GM12878 (cell line): Measurements from ENCODE around the gene ASB10.

ENCODE experiments used
- ATF7 ChIP-seq: fragments of 450-650 bp; IDR thresholded peaks from 2 replicates; pipeline ENCODE4 v1.6.1; 2016; ENCODE audit warnings: low read depth, mild to moderate bottlenecking
- EP300 ChIP-seq, 2 experiments: fragments of 150-350 bp in 1 of 2; IDR thresholded peaks; 2 replicates each; pipeline ENCODE4 v1.6.1; 2011 to 2012; ENCODE audit warnings: low read depth in 2 of 2, low read length in 2 of 2, borderline replicate concordance in 1 of 2, improper control_type of control experiment in 1 of 2, inconsistent platforms in 1 of 2; ENCODE audit not compliant: control insufficient read depth in 1 of 2
- USF2 ChIP-seq: IDR thresholded peaks from 2 replicates; pipeline ENCODE4 v1.6.1; 2011; ENCODE audit warnings: low read depth, low read length, improper control_type of control experiment, borderline replicate concordance
- TF ChIP-seq, protein P1 (sequence below): IDR thresholded peaks from 2 replicates; pipeline ENCODE4 v1.6.1; 2012; ENCODE audit warnings: mild to moderate bottlenecking, low read depth, low read length

DNA sequence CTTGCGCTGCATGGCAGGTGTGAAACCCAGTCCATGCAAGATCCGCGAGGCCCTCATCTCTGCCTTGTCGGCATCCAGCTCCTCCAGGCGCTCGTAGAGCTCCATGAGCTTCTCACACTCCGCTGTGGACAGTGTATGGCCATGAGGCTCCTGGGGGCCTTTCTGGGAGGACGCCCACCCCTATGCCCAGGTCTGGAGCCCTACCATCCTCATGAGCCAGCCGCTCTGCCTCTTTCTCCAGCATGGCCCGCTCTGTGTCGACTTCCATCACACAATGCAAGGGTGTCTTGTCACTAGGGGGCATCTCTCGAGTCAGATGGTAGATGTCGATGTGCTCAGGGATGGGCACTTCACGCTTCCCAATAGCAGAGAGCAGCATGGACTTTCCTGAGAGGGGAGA is 36.7 kb upstream of the ASB10 start:
- TF ChIP-seq, protein P1, sequence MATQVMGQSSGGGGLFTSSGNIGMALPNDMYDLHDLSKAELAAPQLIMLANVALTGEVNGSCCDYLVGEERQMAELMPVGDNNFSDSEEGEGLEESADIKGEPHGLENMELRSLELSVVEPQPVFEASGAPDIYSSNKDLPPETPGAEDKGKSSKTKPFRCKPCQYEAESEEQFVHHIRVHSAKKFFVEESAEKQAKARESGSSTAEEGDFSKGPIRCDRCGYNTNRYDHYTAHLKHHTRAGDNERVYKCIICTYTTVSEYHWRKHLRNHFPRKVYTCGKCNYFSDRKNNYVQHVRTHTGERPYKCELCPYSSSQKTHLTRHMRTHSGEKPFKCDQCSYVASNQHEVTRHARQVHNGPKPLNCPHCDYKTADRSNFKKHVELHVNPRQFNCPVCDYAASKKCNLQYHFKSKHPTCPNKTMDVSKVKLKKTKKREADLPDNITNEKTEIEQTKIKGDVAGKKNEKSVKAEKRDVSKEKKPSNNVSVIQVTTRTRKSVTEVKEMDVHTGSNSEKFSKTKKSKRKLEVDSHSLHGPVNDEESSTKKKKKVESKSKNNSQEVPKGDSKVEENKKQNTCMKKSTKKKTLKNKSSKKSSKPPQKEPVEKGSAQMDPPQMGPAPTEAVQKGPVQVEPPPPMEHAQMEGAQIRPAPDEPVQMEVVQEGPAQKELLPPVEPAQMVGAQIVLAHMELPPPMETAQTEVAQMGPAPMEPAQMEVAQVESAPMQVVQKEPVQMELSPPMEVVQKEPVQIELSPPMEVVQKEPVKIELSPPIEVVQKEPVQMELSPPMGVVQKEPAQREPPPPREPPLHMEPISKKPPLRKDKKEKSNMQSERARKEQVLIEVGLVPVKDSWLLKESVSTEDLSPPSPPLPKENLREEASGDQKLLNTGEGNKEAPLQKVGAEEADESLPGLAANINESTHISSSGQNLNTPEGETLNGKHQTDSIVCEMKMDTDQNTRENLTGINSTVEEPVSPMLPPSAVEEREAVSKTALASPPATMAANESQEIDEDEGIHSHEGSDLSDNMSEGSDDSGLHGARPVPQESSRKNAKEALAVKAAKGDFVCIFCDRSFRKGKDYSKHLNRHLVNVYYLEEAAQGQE = no peak
- TF ChIP-seq USF2 (no peak), ATF7 (no peak), EP300 (IDR thresholded peaks at IDR 0.05; ENCODE audit: borderline replicate concordance in 1 of 2, control insufficient read depth in 1 of 2, low read depth in 2 of 2, low read length in 2 of 2) (no peak)
